CD4-positive, alpha-beta T cell treated with Interleukin-6 at 100 ng/mL for 8 hours (primary cell): ENCODE data around the gene DNAJB12.
"Not testable (repeated sequence)": the region's sequence is repeated elsewhere in the genome, so short reads cannot be mapped to it uniquely, and the experiment has no call there.

Experiments
- DNase-seq: peaks from one replicate; pipeline ENCODE4 v3.0.0-alpha.2; 2020; ENCODE audit warnings: mixed read lengths, low spot score

Gene DNAJB12

GRCh38 chr10:72353028-72353964 lies 1.4 kb downstream of the DNAJB12 start:
- DNase-seq, result no peak

- no peak for DNase-seq
These were observed 3.2 kb downstream of the DNAJB12 start for GRCh38 chr10:72351479-72351878.

- DNase-seq, result no peak
These were observed 5.3 kb downstream of the DNAJB12 start for GRCh38 chr10:72349438-72349837.

- DNase-seq, result no peak
These were observed 6.4 kb downstream of the DNAJB12 start for GRCh38 chr10:72348282-72348681.

- not testable (repeated sequence) for DNase-seq
These were observed 8.6 kb downstream of the DNAJB12 start for GRCh38 chr10:72346117-72346516.

- DNase-seq, result no peak
These were observed 9.8 kb downstream of the DNAJB12 start for GRCh38 chr10:72344932-72345331.

GRCh38 chr10:72342911-72343310 lies 11.8 kb downstream of the DNAJB12 start:
- no peak for DNase-seq

GRCh38 chr10:72340510-72341261 lies 14.0 kb downstream of the DNAJB12 start:
- DNase-seq, result peak; percentile 67

GRCh38 chr10:72338180-72338579 lies 16.5 kb downstream of the DNAJB12 start:
- no peak for DNase-seq

GRCh38 chr10:72337722-72338121 lies 17.0 kb downstream of the DNAJB12 start:
- DNase-seq, result no peak

GRCh38 chr10:72337039-72337629 lies 17.6 kb downstream of the DNAJB12 start:
- peak; percentile 55 for DNase-seq

GRCh38 chr10:72336259-72337038 lies 18.3 kb downstream of the DNAJB12 start:
- no peak for DNase-seq

GRCh38 chr10:72335394-72336258 lies 19.1 kb downstream of the DNAJB12 start:
- DNase-seq, result peak; percentile 34

- peak; percentile 81 for DNase-seq
These were observed 19.8 kb downstream of the DNAJB12 start for GRCh38 chr10:72334825-72335393.

- DNase-seq, result no peak
These were observed 20.4 kb downstream of the DNAJB12 start for GRCh38 chr10:72334196-72334824.

- no peak for DNase-seq
These were observed 21.4 kb downstream of the DNAJB12 start for GRCh38 chr10:72333112-72334015.

- no peak for DNase-seq
These were observed 22.2 kb downstream of the DNAJB12 start for GRCh38 chr10:72332423-72333111.
